HepG2 (cell line): ENCODE results near the gene OR8B12. TPM values are rescaled to one million over a fixed set of nuclear protein-coding genes. Genes with fewer than 3 reads are reported as not detected.
"Not testable (repeated sequence)": the region's sequence is repeated elsewhere in the genome, so short reads cannot be mapped to it uniquely, and the experiment has no call there.

Experiments used
- ATAC-seq: fragments of 200-7000 bp; cut with Tn5 transposase; 3 replicates; pipeline ENCODE4 v1.9.1; 2020; ENCODE audit warnings: mild to moderate bottlenecking, moderate library complexity
- BruUV-seq: library from RNA; stranded (reverse); fragments of 400-500 nt; replicated peaks from 2 replicates; lab custom pipeline; 2021; lab: Mats Ljungman, UMichigan
- CTCF ChIA-PET: fragments of 300-600 bp; formaldehyde crosslinking; extraction: SDS; loops from one replicate; lab custom pipeline; 2021; ENCODE audit warnings: low total read pairs, inconsistent platforms, low intra/inter-chr PET ratio; lab: Yijun Ruan, JAX
- POLR2A ChIA-PET: fragments of 350-600 bp; sonication (Branson Sonifier 250); formaldehyde crosslinking; loops from one replicate; lab custom pipeline; 2020; ENCODE audit warnings: antibody characterized with exemption, inconsistent platforms; lab: Yijun Ruan, JAX
- DNase-seq: peaks from one replicate; pipeline ENCODE4 v3.0.0-alpha.2; 2015; ENCODE audit warnings: low spot score
- FAIRE-seq: peaks from 3 replicates; lab custom pipeline; 2011; peaks lifted over from hg19 to GRCh38; lab: Jason Lieb, UNC
- H2AFZ ChIP-seq: one replicate; pipeline ENCODE4 v1.6.1; 2011; ENCODE audit warnings: low read length, inconsistent platforms
- H3K27ac ChIP-seq: fragments of 300-600 bp; 3 replicates; pipeline ENCODE4 v1.8.0; 2011; ENCODE audit warnings: mixed run types, mild to moderate bottlenecking, mixed read lengths, low read length, inconsistent platforms; ENCODE audit not compliant: insufficient read depth; ENCODE audit errors: extremely low read length
- H3K27me3 ChIP-seq, 2 experiments: fragments of 200-600 bp in 1 of 2; 2 replicates in 1 of 2; 3 replicates in 1 of 2; pipeline versions ENCODE4 v1.6.0 to v1.8.0; 2011; ENCODE audit warnings: low read length in 2 of 2, mild to moderate bottlenecking in 2 of 2, moderate library complexity in 2 of 2, inconsistent platforms in 1 of 2; ENCODE audit not compliant: insufficient read depth in 2 of 2, control insufficient read depth in 1 of 2
- H3K36me3 ChIP-seq, 2 experiments: fragments of 200-600 bp in 1 of 2; replicated peaks in 1 of 2; 2 replicates in 1 of 2; 3 replicates in 1 of 2; pipeline versions ENCODE4 v1.5.1 to v1.8.0; 2011; ENCODE audit warnings: low read length in 2 of 2, inconsistent platforms in 1 of 2; ENCODE audit not compliant: insufficient read depth in 2 of 2, control insufficient read depth in 1 of 2
- H3K4me1 ChIP-seq: 2 replicates; pipeline ENCODE4 v1.5.1; 2012; ENCODE audit warnings: low read length, inconsistent platforms; ENCODE audit not compliant: insufficient read depth
- H3K4me2 ChIP-seq: 2 replicates; pipeline ENCODE4 v1.6.0; 2011; ENCODE audit warnings: low read depth, low read length, inconsistent platforms
- H3K4me3 ChIP-seq, 3 experiments: fragments of 200-600 bp in 1 of 3; sonication (generic), shearing (Covaris generic) in 1 of 3; replicated peaks in 1 of 3; 2 replicates each; pipeline ENCODE4 v1.5.1; 2011 to 2016; ENCODE audit warnings: low read length in 3 of 3, inconsistent platforms in 2 of 3, low read depth in 2 of 3, mild to moderate bottlenecking in 2 of 3, control low read depth in 1 of 3, mixed read lengths in 1 of 3; ENCODE audit not compliant: insufficient read depth in 1 of 3
- H3K79me2 ChIP-seq: one replicate; pipeline ENCODE4 v1.6.1; 2011; ENCODE audit warnings: low read length, inconsistent platforms; ENCODE audit not compliant: insufficient read depth
- H3K9ac ChIP-seq: 2 replicates; pipeline ENCODE4 v1.6.0; 2011; ENCODE audit warnings: mild to moderate bottlenecking, low read depth, low read length, inconsistent platforms; ENCODE audit not compliant: insufficient read depth
- H3K9me3 ChIP-seq: 2 replicates; pipeline ENCODE4 v1.5.1; 2012; ENCODE audit warnings: mild to moderate bottlenecking, low read length
- H4K20me1 ChIP-seq: 2 replicates; pipeline ENCODE4 v1.6.0; 2011; ENCODE audit warnings: inconsistent platforms, mild to moderate bottlenecking, low read length, moderate library complexity; ENCODE audit not compliant: insufficient read depth
- ARNT2 ChIP-seq: sonication (generic); formaldehyde crosslinking; IDR thresholded peaks from 2 replicates; pipeline ENCODE4 v1.8.0; 2022; ENCODE audit warnings: mild to moderate bottlenecking, low read depth, missing genetic modification reagents, moderate library complexity
- HDAC6 ChIP-seq: fragments of 200-600 bp; sonication (generic); IDR thresholded peaks from 2 replicates; pipeline ENCODE4 v1.7.0; 2017; ENCODE audit warnings: mild to moderate bottlenecking, antibody characterized with exemption, low read length, low read depth
- MBNL3 ChIP-seq: fragments of 250-450 bp; sonication (Bioruptor Pico); conservative IDR thresholded peaks from 2 replicates; pipeline ENCODE4 v1.8.0; 2022; ENCODE audit warnings: mild to moderate bottlenecking, inconsistent platforms
- RXRA ChIP-seq: sonication (generic); formaldehyde crosslinking; IDR thresholded peaks from 2 replicates; pipeline ENCODE4 v1.5.1; 2020; ENCODE audit warnings: missing genetic modification reagents
- SOX6 ChIP-seq, 2 experiments: fragments of 450-650 bp in 1 of 2; sonication (generic) in 1 of 2; formaldehyde crosslinking in 1 of 2; IDR thresholded peaks; 2 replicates each; pipeline versions ENCODE4 v1.4.0 to v1.6.1; 2017 to 2020; ENCODE audit warnings: antibody characterized with exemption in 1 of 2, mild to moderate bottlenecking in 1 of 2, missing genetic modification reagents in 1 of 2
- ZFYVE20 ChIP-seq: sonication (generic); formaldehyde crosslinking; IDR thresholded peaks from 2 replicates; pipeline ENCODE4 v1.8.0; 2023; ENCODE audit warnings: low read depth, mild to moderate bottlenecking, moderate library complexity, missing genetic modification reagents, borderline replicate concordance
- ZNF205 ChIP-seq: IDR thresholded peaks from 2 replicates; pipeline ENCODE4 v1.6.1; 2018; ENCODE audit warnings: missing biosample characterization, missing genetic modification reagents
- ZNF224 ChIP-seq: sonication (generic); formaldehyde crosslinking; IDR thresholded peaks from 2 replicates; pipeline ENCODE4 v1.5.0; 2020; ENCODE audit warnings: mild to moderate bottlenecking, missing genetic modification reagents
- ZNF460 ChIP-seq: sonication (generic); formaldehyde crosslinking; IDR thresholded peaks from 2 replicates; pipeline ENCODE4 v1.5.1; 2020; ENCODE audit warnings: missing genetic modification reagents, mild to moderate bottlenecking, borderline replicate concordance
- ZNF572 ChIP-seq: sonication (generic); formaldehyde crosslinking; IDR thresholded peaks from 2 replicates; pipeline ENCODE4 v1.5.1; 2020; ENCODE audit warnings: mild to moderate bottlenecking, missing genetic modification reagents
- ZNF878 ChIP-seq: sonication (generic); formaldehyde crosslinking; IDR thresholded peaks from 2 replicates; pipeline ENCODE4 v1.8.1; 2023; ENCODE audit warnings: mild to moderate bottlenecking, missing genetic modification reagents, moderate library complexity
- ZSCAN12 ChIP-seq: sonication (generic); formaldehyde crosslinking; IDR thresholded peaks from 2 replicates; pipeline ENCODE4 v1.9.0; 2021; ENCODE audit warnings: mild to moderate bottlenecking, missing genetic modification reagents
- WGBS: methylation state at CpG from one replicate; pipeline ENCODE4 v1.1.6; 2017; ENCODE audit warnings: low lambda C conversion rate; 5-methylcytosine and 5-hydroxymethylcytosine counted together
- in situ Hi-C: cut with HindIII; loops from 2 replicates; pipeline ENCODE4 v1.10.0; 2017; ENCODE audit warnings: low pct_unique_long_range_greater_than_20kb; ENCODE audit not compliant: extremely low pct_ligation_motif_present
- intact Hi-C: fragments of 100-400 bp; cut with micrococcal nuclease; formaldehyde crosslinking; loops from one replicate; pipeline ENCODE4 v1.10.0; 2022; ENCODE audit not compliant: unreplicated experiment
- polyA plus RNA-seq, 8 experiments: library from polyadenylated mRNA; depleted of rRNA in 3 of 8; stranded (reverse) in 7 of 8; unstranded in 1 of 8; fragments of >200 nt; fragmentation: Illumina TruSeq in 4 of 8; extraction: Trizol in 4 of 8; gene quantifications; 2 replicates each; pipeline versions ENCODE4 v1.2.1 to v1.2.3, GENCODE V29; 2011 to 2016; ENCODE audit warnings: low read depth in 4 of 8, missing spikeins in 1 of 8, mixed read lengths in 1 of 8; ENCODE audit not compliant: insufficient read depth in 1 of 8
- total RNA-seq, 5 experiments: library from RNA; depleted of rRNA; stranded (reverse); fragments of >200 nt; fragmentation: Illumina TruSeq; extraction: Trizol; gene quantifications; 2 replicates each; pipeline ENCODE4 v1.2.3, GENCODE V29; 2016; ENCODE audit warnings: low read depth in 1 of 5
- TF ChIP-seq, protein P1 (sequence below): sonication (generic); formaldehyde crosslinking; conservative IDR thresholded peaks from 2 replicates; pipeline ENCODE4 v1.8.1; 2023; ENCODE audit warnings: missing genetic modification reagents
- TF ChIP-seq, protein P2 (sequence below): sonication (generic); formaldehyde crosslinking; IDR thresholded peaks from 2 replicates; pipeline ENCODE4 v1.4.0; 2020; ENCODE audit warnings: missing genetic modification reagents, mild to moderate bottlenecking, borderline replicate concordance

Gene OR8B12
- total and polyA plus RNA-seq, 2 of the 13 experiments (the other 11 are each of a cell fraction or from before 2014, with no cell fraction given), result not detected

DNA sequence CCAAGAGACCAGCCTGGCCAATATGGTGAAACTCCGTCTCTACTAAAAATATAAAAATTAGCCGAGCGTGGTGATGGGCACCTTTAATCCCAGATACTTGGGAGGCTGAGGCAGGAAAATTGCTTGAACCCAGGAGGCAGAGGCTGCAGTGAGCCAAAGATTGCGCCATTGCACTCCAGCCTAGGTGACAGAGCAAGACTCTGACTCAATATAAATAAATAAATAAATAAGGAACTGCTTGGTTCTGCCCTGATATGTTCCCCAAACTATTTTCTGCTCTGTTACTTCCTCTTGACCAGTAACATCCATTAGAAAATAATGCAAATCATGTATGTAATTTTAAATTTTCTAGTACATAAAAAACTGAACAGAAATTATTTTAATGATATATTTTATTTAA lies 28.8 kb downstream of the OR8B12 start:
- H3K4me1 ChIP-seq, H3K36me3 ChIP-seq, H3K9me3 ChIP-seq, H3K4me2 ChIP-seq, H4K20me1 ChIP-seq, H3K79me2 ChIP-seq, H3K27ac ChIP-seq, H3K4me3 ChIP-seq, CTCF ChIA-PET, DNase-seq, FAIRE-seq, ATAC-seq, H2AFZ ChIP-seq, BruUV-seq, H3K9ac ChIP-seq, in situ Hi-C loops, POLR2A ChIA-PET, intact Hi-C loops: not testable (repeated sequence)
- 4% methylated on average over 4 of the region's 4 CpGs for WGBS
- H3K27me3 ChIP-seq, result peaks cover 0 to 15% of the 10 kb centered on the region in 2 experiments; a peak in 3 of 5 replicates

DNA sequence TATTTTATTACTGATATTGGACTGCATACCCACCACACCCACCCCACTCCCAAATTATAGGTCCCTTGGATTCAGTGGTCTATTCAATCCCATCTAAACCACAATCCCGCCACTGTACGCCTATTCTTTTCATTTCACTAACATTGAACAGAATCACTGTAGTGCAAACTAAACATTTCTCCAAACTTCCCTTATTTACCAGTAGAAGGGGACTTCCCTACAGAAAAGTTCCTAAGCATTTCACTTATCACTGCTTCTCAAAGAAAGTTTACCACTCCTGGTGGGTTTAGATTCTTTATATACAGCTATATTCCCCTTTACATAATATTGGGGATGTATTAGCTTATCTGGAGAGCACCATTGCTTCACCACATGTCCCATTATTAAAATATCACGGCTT lies 29.3 kb downstream of the OR8B12 start:
- Histone ChIP-seq H3K79me2 (no peaks in the 10 kb centered on the region), H4K20me1 (no peaks in the 10 kb centered on the region), H3K4me1 (no peaks in the 10 kb centered on the region), H3K4me3 (no peak overlapping the region), H3K27me3 (peaks cover 0 to 15% of the 10 kb centered on the region in 2 experiments; a peak in 3 of 5 replicates), H3K9ac (no peak overlapping the region), H3K36me3 (no peaks in the 10 kb centered on the region), H3K27ac (no peak overlapping the region), H3K4me2 (no peak overlapping the region), H3K9me3 (no peaks in the 10 kb centered on the region), H2AFZ (no peak overlapping the region)
- BruUV-seq, result no TSS peak
- no peak for DNase-seq
- POLR2A ChIA-PET, result no interaction called here
- no peak for FAIRE-seq
- ATAC-seq, result no peak
- CTCF ChIA-PET, result no interaction called here
- in situ Hi-C loops, result no loop called here
- intact Hi-C loops, result no loop called here
- 3% methylated on average over 3 of the region's 3 CpGs for WGBS
- TF ChIP-seq ARNT2 (CRISPR knock-in tag) (no peak), ZNF224 (CRISPR knock-in tag) (no peak), ZNF572 (no peak), ZFYVE20 (CRISPR knock-in tag) (no peak), ZNF460 (CRISPR knock-in tag) (no peak), SOX6 (IDR thresholded peaks at IDR 0.05) (no peak), SOX6 (CRISPR knock-in tag; IDR thresholded peaks at IDR 0.05) (no peak), ZNF205 (CRISPR knock-in tag) (no peak), ZSCAN12 (CRISPR knock-in tag) (no peak), HDAC6 (no peak), RXRA (no peak), MBNL3 (CRISPR knock-in tag) (no peak), ZNF878 (CRISPR knock-in tag) (no peak)
- TF ChIP-seq, protein P1, sequence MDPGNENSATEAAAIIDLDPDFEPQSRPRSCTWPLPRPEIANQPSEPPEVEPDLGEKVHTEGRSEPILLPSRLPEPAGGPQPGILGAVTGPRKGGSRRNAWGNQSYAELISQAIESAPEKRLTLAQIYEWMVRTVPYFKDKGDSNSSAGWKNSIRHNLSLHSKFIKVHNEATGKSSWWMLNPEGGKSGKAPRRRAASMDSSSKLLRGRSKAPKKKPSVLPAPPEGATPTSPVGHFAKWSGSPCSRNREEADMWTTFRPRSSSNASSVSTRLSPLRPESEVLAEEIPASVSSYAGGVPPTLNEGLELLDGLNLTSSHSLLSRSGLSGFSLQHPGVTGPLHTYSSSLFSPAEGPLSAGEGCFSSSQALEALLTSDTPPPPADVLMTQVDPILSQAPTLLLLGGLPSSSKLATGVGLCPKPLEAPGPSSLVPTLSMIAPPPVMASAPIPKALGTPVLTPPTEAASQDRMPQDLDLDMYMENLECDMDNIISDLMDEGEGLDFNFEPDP (CRISPR knock-in tag), result no peak
- TF ChIP-seq, protein P2, sequence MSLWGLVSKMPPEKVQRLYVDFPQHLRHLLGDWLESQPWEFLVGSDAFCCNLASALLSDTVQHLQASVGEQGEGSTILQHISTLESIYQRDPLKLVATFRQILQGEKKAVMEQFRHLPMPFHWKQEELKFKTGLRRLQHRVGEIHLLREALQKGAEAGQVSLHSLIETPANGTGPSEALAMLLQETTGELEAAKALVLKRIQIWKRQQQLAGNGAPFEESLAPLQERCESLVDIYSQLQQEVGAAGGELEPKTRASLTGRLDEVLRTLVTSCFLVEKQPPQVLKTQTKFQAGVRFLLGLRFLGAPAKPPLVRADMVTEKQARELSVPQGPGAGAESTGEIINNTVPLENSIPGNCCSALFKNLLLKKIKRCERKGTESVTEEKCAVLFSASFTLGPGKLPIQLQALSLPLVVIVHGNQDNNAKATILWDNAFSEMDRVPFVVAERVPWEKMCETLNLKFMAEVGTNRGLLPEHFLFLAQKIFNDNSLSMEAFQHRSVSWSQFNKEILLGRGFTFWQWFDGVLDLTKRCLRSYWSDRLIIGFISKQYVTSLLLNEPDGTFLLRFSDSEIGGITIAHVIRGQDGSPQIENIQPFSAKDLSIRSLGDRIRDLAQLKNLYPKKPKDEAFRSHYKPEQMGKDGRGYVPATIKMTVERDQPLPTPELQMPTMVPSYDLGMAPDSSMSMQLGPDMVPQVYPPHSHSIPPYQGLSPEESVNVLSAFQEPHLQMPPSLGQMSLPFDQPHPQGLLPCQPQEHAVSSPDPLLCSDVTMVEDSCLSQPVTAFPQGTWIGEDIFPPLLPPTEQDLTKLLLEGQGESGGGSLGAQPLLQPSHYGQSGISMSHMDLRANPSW, result no peak
